UCSD-AML1 (cell line): Measurements from ENCODE around the gene ENTPD2.
"Not testable (repeated sequence)": the region's sequence is repeated elsewhere in the genome, so short reads cannot be mapped to it uniquely, and the experiment has no call there.

Source experiments
- DNase-seq: peaks from one replicate; lab custom pipeline; 2025; ENCODE audit not compliant: unreplicated experiment; lab: John Stamatoyannopoulos, UW

The ENTPD2 gene

GRCh38 chr9:137065336-137065967 is 11.6 kb upstream of the ENTPD2 start:
- no peak for DNase-seq

- DNase-seq, result no peak
Measured at GRCh38 chr9:137064880-137065164, 11.0 kb upstream of the ENTPD2 start.

GRCh38 chr9:137064027-137064879 is 10.4 kb upstream of the ENTPD2 start:
- DNase-seq, result peak; percentile 60

- DNase-seq, result no peak
Measured at GRCh38 chr9:137063311-137064026, 9.6 kb upstream of the ENTPD2 start.

- DNase-seq, result not testable (repeated sequence)
Measured at GRCh38 chr9:137062798-137063197, 8.9 kb upstream of the ENTPD2 start.

- no peak for DNase-seq
Measured at GRCh38 chr9:137062384-137062783, 8.5 kb upstream of the ENTPD2 start.

GRCh38 chr9:137058521-137059234 is 4.8 kb upstream of the ENTPD2 start:
- no peak for DNase-seq

GRCh38 chr9:137057545-137057944 is 3.7 kb upstream of the ENTPD2 start:
- DNase-seq, result no peak

GRCh38 chr9:137056739-137057415 is 3.0 kb upstream of the ENTPD2 start:
- no peak for DNase-seq

- DNase-seq, result no peak
Measured at GRCh38 chr9:137055385-137056364, 1.8 kb upstream of the ENTPD2 start.

- DNase-seq, result no peak
Measured at GRCh38 chr9:137054932-137055384, 1.1 kb upstream of the ENTPD2 start.

GRCh38 chr9:137052998-137053943 is 590 bp downstream of the ENTPD2 start:
- DNase-seq, result no peak

- no peak for DNase-seq
Measured at GRCh38 chr9:137052293-137052692, 1.6 kb downstream of the ENTPD2 start.

- DNase-seq, result no peak
Measured at GRCh38 chr9:137051145-137051724, 2.6 kb downstream of the ENTPD2 start.

- no peak for DNase-seq
Measured at GRCh38 chr9:137050570-137050969, 3.3 kb downstream of the ENTPD2 start.

- DNase-seq, result peak; percentile 69
Measured at GRCh38 chr9:137049544-137050449, 4.1 kb downstream of the ENTPD2 start.
